CD4-positive, alpha-beta T cell treated with Interferon gamma for 1 hour (primary cell): Measurements from ENCODE around the gene TMEM242.
"Not testable (repeated sequence)": the region's sequence is repeated elsewhere in the genome, so short reads cannot be mapped to it uniquely, and the experiment has no call there.

Source experiments
- DNase-seq: peaks from one replicate; pipeline ENCODE4 v3.0.0-alpha.2; 2020

Gene TMEM242

GRCh38 chr6:157323255-157323965 is at the start of gene TMEM242:
TSS of gene TMEM242 (minus strand) at chr6:157323519. CDS start at chr6:157323499, 20 bp downstream.
- DNase-seq = peak; percentile 86

DNA sequence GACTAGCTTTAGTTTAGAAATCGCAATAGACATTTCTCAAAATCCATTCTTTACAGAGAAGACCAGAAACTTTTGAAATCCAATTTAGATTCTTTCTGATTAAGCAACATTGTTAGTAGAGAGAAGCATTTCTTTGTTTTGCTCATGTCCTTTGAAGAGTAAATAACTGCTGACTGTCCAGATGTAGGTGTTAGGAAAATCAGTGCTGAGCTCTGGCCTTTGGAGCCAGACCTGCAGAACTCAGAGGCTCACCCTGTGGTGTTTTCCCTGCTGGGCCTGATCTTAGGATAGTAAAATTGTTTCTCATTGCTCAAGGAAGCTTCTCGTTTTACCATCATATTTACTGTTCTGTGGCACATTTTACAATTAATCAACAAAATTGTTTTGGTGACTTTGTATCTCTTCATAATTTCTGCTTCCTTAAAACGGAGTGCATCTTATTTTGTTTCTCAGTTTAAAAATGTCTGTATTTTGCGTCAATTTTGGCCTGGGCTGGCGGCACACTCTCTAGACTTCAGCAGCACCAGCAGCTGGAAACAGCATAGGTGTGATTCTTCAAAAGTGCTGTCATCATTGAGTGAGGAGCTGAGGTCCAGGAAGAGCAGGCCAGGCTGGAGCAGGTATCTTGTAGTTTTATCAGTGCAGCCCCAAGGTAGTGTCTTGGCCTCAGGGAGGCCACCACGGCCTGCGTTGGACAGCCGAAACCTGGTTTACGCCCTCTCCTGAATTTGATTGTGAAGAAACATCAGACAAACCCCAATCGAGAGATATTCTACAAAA is 49.4 kb upstream of the TMEM242 start:
- DNase-seq = no peak

- DNase-seq = no peak
These were observed 47.4 kb upstream of the TMEM242 start for GRCh38 chr6:157370755-157371154.

DNA sequence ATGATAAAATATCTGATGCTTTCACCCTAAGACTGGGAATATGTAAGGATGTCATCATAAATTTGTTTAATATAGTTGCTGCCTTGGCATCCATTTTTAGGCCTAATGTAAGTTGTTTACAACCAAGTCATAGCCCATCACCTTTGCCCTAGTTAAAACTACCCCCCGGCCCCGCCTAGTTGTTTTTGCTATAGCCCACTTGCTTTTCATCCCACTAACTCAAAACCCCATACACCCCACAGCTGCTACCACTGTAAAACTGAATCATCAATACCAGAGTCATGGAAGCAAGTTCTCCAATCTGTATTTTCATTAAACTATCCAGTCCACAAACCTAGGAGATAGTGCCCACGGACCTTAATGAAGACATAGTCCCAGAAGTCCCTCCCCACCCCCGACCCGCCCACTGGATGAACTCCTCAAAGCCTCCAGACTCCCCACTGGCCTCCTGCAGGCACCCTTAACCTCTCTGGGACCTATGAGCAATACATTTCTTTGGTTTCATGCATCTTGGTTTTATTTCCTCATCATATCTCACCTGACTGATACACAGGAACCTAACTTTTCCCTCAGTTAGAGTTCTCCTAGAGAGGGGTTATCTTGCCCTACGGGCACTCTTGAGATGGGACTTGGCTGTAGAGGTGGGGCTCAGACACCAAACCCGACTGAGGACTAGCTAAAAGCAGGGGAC is 45.2 kb upstream of the TMEM242 start:
- DNase-seq = no peak

- no peak for DNase-seq
These were observed 43.3 kb upstream of the TMEM242 start for GRCh38 chr6:157366648-157367047.

DNA sequence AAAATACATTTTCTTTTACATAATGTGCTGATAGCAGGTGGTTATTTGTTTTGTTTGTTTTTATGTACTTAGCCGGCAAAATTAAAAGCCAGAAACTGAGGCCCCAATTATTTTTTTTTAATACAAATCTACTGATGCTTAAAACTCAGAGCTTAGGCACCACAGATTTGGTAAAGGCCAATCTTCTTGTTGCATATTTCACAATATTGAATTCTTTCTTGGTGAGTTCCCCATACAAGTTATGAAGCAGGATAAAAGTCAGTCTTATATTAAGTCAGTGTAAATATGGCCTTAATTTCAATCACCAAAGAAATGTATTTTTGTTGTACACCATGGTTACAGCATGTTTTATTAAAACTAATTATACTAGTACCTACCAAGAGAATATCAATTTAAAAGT is 41.4 kb upstream of the TMEM242 start:
- DNase-seq = no peak

- DNase-seq = no peak
These were observed 38.6 kb upstream of the TMEM242 start for GRCh38 chr6:157361886-157362285.

DNA sequence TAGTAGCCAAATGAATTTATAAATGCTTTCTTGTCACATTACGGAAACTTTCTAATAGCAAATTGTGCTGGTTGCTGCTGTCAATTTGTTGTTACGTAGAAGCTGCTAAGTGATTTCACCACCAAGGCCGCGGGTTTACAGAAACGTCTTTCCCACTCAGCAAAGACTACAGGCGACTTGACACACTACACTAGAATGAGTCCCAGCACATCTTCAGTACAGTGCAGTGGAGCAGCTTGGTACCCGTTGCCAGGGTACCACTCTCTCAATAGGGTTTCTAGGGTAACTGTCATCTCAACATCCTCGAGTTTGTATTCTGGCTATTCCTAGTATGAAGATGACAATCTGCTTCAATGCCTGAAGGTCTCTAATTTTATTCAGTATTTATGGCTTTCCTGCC is 35.0 kb upstream of the TMEM242 start:
- no peak for DNase-seq

GRCh38 chr6:157346373-157346772 is 23.1 kb upstream of the TMEM242 start:
- DNase-seq = no peak

GRCh38 chr6:157343732-157344131 is 20.4 kb upstream of the TMEM242 start:
- no peak for DNase-seq

- DNase-seq = no peak
These were observed 16.1 kb upstream of the TMEM242 start for GRCh38 chr6:157339432-157339831.

- no peak for DNase-seq
These were observed 14.4 kb upstream of the TMEM242 start for GRCh38 chr6:157337751-157338150.

DNA sequence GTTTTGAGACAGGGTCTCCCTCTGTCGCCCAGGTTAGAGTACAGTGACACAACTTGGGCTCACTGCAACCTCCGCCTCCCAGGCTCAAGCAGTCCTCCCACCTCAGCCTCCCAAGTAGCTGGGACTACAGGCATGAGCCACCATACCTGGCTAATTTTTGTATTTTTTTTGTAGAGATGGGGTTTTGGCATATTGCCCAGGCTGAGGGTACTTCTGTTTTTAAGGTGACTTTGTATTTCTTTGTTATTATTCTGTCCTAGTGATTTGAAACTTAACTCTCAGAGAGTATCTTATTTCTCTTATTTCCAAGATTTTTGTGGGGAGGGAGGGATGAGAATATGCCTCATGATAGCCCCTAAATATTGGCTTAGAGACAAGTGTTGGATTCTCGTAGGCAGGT is 14.0 kb upstream of the TMEM242 start:
- not testable (repeated sequence) for DNase-seq

- no peak for DNase-seq
These were observed 12.5 kb upstream of the TMEM242 start for GRCh38 chr6:157335829-157336228.

DNA sequence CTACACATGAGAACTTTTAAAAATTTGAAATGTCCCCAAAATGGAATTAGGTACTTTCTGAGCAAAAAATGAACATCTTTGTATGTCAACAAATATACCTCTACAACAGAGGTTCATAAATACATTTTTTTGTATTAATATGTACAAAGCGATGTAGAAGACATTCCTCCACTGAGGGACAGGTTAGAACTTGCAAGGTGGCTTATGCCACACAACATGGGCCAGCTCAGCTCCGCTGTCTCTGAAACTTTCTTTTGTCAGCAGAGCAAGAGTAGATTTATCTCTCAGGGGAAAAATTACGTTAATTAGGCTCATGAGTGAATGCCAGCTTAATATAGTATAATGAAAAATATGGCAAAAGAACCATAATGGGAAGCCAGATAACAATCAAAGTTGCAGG is 10.6 kb upstream of the TMEM242 start:
- DNase-seq = no peak

DNA sequence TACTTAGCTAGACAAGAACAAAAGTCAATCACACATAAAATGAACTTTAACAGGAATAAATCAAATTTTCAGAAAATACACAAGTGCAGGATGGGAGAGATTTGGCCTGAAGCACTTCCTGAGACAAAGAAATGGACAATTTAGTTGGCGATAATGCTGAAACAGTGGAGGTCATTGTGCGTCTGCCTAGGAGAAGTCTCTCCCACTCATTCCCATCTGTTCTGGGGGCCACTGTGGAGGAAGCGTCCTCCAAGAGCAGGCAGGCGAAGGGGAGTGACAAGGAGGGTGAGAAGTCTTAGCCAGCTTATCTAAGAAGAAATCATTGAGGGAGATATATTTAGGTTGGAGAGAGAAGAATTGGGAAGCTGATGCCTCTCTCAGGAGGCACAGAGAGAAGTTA is 10.2 kb upstream of the TMEM242 start:
- no peak for DNase-seq

DNA sequence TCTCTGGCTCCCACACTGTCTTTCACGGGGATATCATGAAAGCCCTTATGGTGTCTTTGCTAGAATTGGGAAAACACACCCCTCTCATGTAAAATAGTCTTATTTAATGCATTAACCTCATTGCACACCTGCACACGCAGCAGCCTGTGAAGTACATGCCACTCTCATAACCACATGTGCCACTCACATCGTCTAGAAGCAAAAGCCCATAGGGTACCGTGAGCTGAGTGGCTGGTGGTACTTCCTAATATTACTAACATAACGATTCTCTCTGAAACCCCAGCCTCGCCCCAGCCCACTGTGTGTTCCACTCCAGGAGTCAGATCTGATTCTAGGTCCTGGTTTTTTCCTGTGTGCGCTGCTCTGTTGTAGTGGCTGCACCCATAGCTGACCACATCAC is 9.5 kb upstream of the TMEM242 start:
- DNase-seq = no peak

GRCh38 chr6:157330831-157331230 is 7.5 kb upstream of the TMEM242 start:
- no peak for DNase-seq

- no peak for DNase-seq
These were observed 6.5 kb upstream of the TMEM242 start for GRCh38 chr6:157329829-157330228.

GRCh38 chr6:157328108-157328692 is 4.9 kb upstream of the TMEM242 start:
- no peak for DNase-seq

DNA sequence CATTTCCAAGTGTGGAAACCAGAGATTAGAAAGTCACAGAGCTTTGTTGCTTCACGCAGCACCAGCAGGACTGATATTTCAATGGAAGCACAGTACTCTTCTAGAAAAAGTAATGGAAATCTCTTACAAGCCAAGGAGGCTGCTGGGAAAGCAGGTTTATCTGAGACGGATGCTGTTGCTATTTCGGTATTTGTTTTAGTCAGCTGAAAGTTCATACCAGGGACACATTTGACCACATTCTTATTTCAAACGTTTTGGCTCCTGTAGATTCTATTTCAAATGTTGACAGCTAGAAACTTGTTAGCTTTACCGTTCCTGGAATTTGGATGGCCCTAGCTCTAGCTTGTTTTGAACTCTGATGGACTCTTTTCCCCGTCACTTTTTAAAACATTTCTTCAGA is 3.7 kb upstream of the TMEM242 start:
- no peak for DNase-seq

GRCh38 chr6:157325069-157325805 is 1.9 kb upstream of the TMEM242 start:
- no peak for DNase-seq

DNA sequence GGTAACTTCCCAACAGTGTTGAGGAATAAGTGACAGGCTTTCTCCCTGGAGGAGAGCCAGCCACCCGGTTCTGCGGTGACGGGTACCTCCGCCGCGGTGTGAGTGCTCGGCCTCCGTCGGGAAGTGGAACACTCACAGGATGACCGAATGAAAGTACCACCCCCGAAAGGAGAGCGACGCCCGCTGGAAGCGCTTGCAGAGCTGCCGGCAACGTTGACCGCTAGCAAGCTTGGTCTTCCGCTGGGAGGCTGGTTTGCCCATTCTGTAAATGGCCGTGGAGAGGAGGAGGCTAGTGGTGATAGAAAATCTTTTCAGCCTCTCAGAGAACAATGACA is 614 bp upstream of the TMEM242 start:
- peak; percentile 43 for DNase-seq
